MV-4-11 (cell line): ENCODE results near the gene FIGN.

Source experiments
- DNase-seq: peaks from one replicate; lab custom pipeline; 2025; lab: John Stamatoyannopoulos, UW

The FIGN gene

GRCh38 chr2:163708265-163708664 lies 27.5 kb downstream of the FIGN start:
- DNase-seq, result peak; percentile 5

GRCh38 chr2:163703386-163703785 lies 32.4 kb downstream of the FIGN start:
- no peak for DNase-seq

DNA sequence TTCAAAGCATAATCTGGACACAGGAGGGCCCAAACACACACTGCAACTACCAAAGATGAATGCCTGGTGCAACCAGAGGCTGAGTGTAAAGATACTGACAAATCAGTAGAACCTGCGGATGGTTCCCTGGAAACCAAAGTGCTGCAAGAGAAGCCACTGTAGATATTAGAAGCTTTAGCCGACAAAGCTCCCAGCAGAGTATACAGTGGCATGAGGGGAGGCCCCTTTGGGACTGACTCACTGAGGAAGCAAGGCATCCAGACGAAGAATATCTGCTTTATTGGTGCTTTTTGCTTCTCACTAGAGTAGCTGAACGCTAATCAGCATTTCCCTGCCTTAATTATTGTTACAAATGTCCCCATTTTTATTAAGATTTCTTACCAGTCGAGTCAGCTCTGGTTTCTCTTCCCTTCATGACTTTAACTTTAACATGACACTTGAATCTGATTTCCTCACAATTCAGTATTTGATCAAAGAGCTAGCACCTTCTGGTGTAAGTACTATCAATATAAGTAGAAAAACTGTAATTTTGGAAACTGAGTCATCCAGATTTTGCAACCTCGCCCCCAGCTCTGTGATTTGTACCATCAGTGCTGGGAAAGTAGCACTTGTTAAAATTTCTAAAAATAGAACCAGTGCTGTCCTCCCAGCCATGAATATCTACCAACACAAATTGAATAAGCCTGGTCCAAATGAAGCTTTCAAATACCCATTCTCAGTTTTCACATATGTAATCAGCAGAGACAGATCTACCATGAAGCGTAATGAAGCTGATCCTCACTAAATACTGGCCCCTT lies 34.2 kb downstream of the FIGN start:
- DNase-seq, result no peak

- DNase-seq, result no peak
Measured at GRCh38 chr2:163698857-163699256, 37.0 kb downstream of the FIGN start.

- DNase-seq, result no peak
Measured at GRCh38 chr2:163697846-163698637, 37.8 kb downstream of the FIGN start.

- DNase-seq, result no peak
Measured at GRCh38 chr2:163697429-163697828, 38.4 kb downstream of the FIGN start.

- peak; percentile 51 for DNase-seq
Measured at GRCh38 chr2:163693484-163693883, 42.3 kb downstream of the FIGN start.

GRCh38 chr2:163692611-163693482 lies 43.0 kb downstream of the FIGN start:
- no peak for DNase-seq

- DNase-seq, result no peak
Measured at GRCh38 chr2:163692081-163692480, 43.7 kb downstream of the FIGN start.

- no peak for DNase-seq
Measured at GRCh38 chr2:163690896-163691295, 44.9 kb downstream of the FIGN start.

- DNase-seq, result no peak
Measured at GRCh38 chr2:163687217-163687616, 48.6 kb downstream of the FIGN start.

DNA sequence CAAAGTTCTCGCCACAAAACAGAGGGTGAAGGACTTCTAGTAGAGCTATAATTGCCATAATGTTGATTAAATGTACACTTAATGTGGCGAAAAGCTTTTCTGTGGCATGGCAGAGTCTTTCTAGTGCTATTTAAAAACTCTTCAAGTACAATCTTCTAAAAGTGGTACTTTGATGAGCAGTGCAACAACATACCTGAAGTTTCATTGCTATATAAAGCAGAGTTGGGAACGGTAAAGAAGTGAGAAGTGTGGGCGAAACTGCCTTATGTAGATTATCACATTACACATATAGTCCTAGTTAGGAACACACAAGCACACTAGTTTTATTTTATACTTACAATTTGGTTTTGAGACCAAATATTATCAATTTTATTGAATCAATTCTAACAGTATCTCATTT lies 49.5 kb downstream of the FIGN start:
- no peak for DNase-seq

DNA sequence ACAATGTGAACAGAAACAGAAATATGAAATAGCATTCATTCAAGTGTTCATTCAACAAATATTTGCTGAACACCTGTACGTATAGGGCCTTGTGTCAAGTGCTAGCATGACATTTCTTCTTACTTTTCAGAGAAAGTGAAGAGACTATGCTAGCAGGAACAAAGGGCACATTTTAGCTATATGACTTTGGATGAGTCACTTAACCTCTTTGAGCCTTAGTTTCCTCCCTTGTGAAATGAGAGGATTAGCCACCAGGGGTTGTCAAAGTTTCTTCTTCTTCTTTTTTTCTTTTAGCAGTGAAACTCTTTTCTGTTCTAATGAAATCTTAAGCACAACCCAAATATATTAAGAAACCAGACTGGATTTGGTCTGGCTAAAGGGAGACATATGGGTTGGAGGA lies 53.1 kb downstream of the FIGN start:
- peak; percentile 85 for DNase-seq

- no peak for DNase-seq
Measured at GRCh38 chr2:163681745-163682144, 54.1 kb downstream of the FIGN start.

DNA sequence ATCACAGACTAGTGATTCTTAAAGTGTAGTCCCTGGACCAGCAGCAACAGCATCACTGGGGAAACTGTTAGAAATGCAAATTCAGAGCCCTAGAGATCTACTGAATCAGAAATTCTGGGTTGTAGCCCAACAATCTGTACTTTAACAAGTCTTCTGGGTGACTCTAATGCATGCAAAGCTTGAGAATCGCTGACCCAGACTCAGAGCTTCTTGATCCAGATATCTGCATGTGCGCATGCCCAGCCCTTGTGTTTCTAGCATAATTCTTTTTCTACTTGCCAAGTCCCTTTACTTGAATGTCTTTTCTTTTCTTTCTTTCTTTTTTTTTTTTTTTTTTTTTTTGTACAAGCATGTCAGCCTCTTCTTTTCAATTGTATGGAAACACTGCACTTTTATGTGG lies 60.4 kb downstream of the FIGN start:
- no peak for DNase-seq

DNA sequence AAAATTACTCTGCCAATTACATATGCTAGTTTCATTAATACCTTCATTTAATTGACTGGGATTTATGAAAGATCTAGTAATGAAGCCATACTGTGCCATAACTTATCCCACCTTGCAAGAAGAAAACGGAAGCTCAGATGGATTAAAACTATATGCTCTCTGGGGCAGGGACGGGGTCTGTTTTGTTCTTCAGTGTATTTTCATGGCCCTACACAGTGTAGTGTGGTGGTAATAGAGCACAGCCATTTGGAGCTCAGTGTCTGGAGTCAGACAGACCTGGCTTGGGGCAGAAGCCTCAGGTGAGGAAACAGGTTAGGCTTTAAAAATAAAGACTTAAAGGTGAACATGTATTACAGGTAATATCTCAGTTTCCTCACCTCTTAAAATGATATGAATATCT lies 62.3 kb downstream of the FIGN start:
- DNase-seq, result no peak

DNA sequence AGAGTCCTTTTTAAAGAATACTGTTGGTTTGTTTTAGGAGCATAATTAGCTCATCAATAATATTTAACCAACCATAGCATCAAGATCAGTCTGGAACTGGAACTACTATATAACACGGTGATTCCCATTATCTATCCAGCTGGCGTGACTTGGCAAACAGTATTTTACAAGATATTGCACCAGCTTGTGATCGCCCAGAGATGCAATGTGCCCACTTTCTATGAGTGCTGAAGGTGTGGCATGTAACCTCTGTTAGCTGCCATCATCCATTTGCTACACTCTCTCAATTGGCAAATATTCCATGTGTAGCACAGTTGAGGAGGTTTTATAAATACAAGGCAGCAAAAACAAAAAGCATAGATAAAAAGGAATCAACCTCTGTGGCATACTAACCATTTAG lies 64.9 kb downstream of the FIGN start:
- no peak for DNase-seq

DNA sequence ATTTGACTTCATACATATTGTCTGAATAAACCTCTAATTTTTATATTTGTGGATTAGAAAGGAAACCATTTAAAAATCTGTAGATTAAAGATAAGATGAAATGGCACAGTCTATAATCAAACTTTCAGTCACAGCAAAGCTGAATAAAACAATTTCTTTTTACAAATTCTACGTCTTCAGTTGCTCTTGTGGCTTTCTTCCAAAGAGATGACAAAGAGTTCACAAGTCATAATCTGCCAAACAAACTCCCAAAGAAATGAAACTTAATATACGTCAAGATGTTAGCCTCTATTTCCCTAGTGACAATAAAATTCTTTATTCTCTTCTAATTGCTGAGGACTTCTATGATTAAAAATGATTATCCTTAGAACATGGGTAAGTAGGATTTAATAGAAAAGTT lies 66.3 kb downstream of the FIGN start:
- no peak for DNase-seq

GRCh38 chr2:163667064-163667887 lies 68.5 kb downstream of the FIGN start:
- DNase-seq, result no peak

- peak; percentile 66 for DNase-seq
Measured at GRCh38 chr2:163665817-163666216, 70.0 kb downstream of the FIGN start.

DNA sequence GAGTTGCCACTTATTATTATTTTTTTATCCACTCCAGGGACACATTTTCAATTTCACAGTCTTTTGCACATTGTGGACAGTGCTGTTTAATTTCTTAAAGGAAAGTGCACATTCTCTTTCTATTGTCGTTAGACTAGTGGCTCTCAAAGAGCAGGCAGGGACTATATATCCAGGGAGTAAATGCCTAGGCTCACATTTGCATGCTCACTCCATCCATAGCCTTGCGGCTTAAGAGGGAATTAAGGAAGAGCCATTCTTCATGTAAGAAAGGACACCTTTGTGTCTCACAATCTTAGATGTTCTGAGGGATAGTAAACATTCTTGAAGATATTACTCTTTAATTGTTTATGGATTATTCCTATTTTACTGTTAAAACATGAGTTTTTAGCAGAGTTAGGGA lies 70.8 kb downstream of the FIGN start:
- DNase-seq, result no peak

DNA sequence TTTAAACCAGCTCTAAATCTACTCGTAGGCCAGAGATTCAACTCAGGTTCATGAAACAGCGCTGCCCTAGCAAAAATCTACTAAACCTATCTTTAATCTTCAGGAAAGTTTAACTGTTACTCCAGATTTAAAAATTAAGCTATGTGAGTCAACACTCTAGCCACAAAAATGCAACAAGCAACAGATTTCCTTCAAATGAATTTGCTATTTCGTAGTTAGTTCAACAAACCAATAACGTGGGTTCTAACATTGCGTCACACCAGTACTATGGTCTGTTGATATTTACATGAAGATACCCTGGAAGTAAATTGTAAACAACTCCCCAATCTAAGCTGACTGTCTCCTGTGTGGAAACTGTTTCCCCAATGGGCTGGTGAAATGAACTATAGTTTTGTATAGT lies 71.2 kb downstream of the FIGN start:
- peak; percentile 12 for DNase-seq
